Stimulated activated CD8-positive, alpha-beta memory T cell treated with anti-CD3 and anti-CD28 coated beads, Interleukin-4, amount 100 ng/mL, for 1 hour (primary cell): Measurements from ENCODE around the gene KCP.

Source experiments
- DNase-seq, 2 donors: peaks; one replicate each; pipeline ENCODE4 v3.0.0-alpha.2; 2020; ENCODE audit warnings: low read depth in 2 of 2, low spot score in 1 of 2

The KCP gene

GRCh38 chr7:128939075-128939860 is 28.8 kb upstream of the KCP start:
- no peak for DNase-seq

GRCh38 chr7:128938544-128939074 is 28.1 kb upstream of the KCP start:
- no peak for DNase-seq

- no peak for DNase-seq
These were observed 27.4 kb upstream of the KCP start, which contains the start of gene IRF5 for GRCh38 chr7:128937647-128938543. Gene IRF5, plus strand, starts transcription at chr7:128937927. Its CDS starts 4,155 bp downstream, at chr7:128942082.

GRCh38 chr7:128937271-128937646 is 26.8 kb upstream of the KCP start:
- DNase-seq = no peak

GRCh38 chr7:128936798-128937197 is 26.3 kb upstream of the KCP start:
- DNase-seq = no peak

GRCh38 chr7:128935342-128935730 is 24.8 kb upstream of the KCP start:
- DNase-seq = no peak

GRCh38 chr7:128934361-128935341 is 24.1 kb upstream of the KCP start:
- DNase-seq = no peak

- no peak for DNase-seq
These were observed 22.8 kb upstream of the KCP start for GRCh38 chr7:128933180-128933891.

- DNase-seq = no peak
These were observed 22.3 kb upstream of the KCP start for GRCh38 chr7:128932862-128933179.

GRCh38 chr7:128931965-128932861 is 21.7 kb upstream of the KCP start:
- no peak for DNase-seq

- DNase-seq = no peak
These were observed 20.8 kb upstream of the KCP start for GRCh38 chr7:128931190-128931798.

- no peak for DNase-seq
These were observed 18.6 kb upstream of the KCP start for GRCh38 chr7:128928882-128929788.

GRCh38 chr7:128928159-128928813 is 17.8 kb upstream of the KCP start:
- DNase-seq = no peak

- DNase-seq = no peak
These were observed 14.4 kb upstream of the KCP start for GRCh38 chr7:128924707-128925588.

- DNase-seq = no peak
These were observed 12.9 kb upstream of the KCP start for GRCh38 chr7:128923411-128923800.
